Astrocyte (in vitro differentiated cells and primary cell): ENCODE measurements around the gene LRRFIP1.

Experiments
- EZH2 ChIP-seq: IDR thresholded peaks from 2 replicates; pipeline ENCODE4 v1.6.1; 2012; ENCODE audit warnings: mild to moderate bottlenecking, low read length, inconsistent platforms; ENCODE audit not compliant: insufficient read depth
- TF ChIP-seq, protein P1 (sequence below): IDR thresholded peaks from 2 replicates; pipeline ENCODE4 v1.5.1; 2011; ENCODE audit warnings: low read depth, mild to moderate bottlenecking, inconsistent platforms, low read length, moderate library complexity; ENCODE audit not compliant: insufficient read depth

DNA sequence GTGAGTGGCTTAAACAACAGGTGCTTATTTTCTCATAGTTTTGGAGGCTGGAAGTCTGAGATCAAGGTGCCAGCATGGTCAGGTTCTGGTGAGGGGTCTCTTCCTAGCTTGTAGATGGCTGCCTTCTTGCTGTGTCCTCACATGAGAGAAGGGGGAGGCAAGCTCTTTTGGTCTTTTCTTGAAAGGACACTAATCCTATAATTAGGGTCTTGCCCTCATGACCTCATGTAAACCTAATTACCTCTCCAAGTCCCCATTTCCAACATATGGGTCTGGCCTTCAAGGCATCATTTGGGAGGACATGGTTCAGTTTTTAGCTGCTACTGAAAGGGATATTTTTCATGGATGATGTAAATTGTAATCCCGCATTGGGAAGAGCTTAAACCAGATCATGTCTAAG lies 189.1 kb downstream of the LRRFIP1 start:
- TF ChIP-seq, protein P1, sequence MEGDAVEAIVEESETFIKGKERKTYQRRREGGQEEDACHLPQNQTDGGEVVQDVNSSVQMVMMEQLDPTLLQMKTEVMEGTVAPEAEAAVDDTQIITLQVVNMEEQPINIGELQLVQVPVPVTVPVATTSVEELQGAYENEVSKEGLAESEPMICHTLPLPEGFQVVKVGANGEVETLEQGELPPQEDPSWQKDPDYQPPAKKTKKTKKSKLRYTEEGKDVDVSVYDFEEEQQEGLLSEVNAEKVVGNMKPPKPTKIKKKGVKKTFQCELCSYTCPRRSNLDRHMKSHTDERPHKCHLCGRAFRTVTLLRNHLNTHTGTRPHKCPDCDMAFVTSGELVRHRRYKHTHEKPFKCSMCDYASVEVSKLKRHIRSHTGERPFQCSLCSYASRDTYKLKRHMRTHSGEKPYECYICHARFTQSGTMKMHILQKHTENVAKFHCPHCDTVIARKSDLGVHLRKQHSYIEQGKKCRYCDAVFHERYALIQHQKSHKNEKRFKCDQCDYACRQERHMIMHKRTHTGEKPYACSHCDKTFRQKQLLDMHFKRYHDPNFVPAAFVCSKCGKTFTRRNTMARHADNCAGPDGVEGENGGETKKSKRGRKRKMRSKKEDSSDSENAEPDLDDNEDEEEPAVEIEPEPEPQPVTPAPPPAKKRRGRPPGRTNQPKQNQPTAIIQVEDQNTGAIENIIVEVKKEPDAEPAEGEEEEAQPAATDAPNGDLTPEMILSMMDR = no peak
- TF ChIP-seq EZH2 = no peak
